ENCODE results near the gene TRIM27.
"Not testable (repeated sequence)": the region's sequence is repeated elsewhere in the genome, so short reads cannot be mapped to it uniquely, and the experiment has no call there.

The TRIM27 gene

DNA sequence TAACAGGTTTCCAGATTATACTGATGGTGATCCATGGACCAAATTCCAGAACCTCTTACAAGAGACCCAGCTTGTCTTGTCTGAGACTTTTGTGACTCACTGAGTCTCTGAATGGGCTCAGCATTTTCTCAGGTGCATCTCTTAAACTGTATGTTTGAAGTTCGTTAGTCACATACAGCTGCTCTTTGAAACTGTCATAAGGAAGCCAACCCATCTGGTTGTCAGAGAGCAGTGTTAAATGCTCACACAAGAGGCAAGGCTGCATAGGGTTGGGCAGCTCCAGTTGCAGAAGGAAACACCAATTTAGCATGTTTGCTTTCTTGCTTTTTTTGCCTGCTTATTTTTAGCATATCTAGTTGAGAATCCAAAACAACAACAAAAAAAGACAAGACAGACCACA, 47.1 kb downstream of the TRIM27 start:
- Histone ChIP-seq H3K27ac (replicated peaks) (no peak overlapping the region), H3K4me3 (replicated peaks; ENCODE audit: insufficient read depth, low read length) (no peak overlapping the region), H3K27me3 (ENCODE audit: insufficient read depth, poor library complexity, severe bottlenecking) (no peaks in the 10 kb centered on the region)
- DNase-seq (ENCODE audit: low read depth in 1 of 2, low spot score in 1 of 2), result no peak
- no peak for TF ChIP-seq GABPA (IDR thresholded peaks at IDR 0.05; ENCODE audit: low read depth)
- TF ChIP-seq, protein P1, sequence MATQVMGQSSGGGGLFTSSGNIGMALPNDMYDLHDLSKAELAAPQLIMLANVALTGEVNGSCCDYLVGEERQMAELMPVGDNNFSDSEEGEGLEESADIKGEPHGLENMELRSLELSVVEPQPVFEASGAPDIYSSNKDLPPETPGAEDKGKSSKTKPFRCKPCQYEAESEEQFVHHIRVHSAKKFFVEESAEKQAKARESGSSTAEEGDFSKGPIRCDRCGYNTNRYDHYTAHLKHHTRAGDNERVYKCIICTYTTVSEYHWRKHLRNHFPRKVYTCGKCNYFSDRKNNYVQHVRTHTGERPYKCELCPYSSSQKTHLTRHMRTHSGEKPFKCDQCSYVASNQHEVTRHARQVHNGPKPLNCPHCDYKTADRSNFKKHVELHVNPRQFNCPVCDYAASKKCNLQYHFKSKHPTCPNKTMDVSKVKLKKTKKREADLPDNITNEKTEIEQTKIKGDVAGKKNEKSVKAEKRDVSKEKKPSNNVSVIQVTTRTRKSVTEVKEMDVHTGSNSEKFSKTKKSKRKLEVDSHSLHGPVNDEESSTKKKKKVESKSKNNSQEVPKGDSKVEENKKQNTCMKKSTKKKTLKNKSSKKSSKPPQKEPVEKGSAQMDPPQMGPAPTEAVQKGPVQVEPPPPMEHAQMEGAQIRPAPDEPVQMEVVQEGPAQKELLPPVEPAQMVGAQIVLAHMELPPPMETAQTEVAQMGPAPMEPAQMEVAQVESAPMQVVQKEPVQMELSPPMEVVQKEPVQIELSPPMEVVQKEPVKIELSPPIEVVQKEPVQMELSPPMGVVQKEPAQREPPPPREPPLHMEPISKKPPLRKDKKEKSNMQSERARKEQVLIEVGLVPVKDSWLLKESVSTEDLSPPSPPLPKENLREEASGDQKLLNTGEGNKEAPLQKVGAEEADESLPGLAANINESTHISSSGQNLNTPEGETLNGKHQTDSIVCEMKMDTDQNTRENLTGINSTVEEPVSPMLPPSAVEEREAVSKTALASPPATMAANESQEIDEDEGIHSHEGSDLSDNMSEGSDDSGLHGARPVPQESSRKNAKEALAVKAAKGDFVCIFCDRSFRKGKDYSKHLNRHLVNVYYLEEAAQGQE (IDR thresholded peaks at IDR 0.05; ENCODE audit: insufficient replicate concordance, low read depth), result no peak
- no peak for TF ChIP-seq POLR2AphosphoS5 (IDR thresholded peaks at IDR 0.05; ENCODE audit: low read depth)
- TF ChIP-seq, protein P2, sequence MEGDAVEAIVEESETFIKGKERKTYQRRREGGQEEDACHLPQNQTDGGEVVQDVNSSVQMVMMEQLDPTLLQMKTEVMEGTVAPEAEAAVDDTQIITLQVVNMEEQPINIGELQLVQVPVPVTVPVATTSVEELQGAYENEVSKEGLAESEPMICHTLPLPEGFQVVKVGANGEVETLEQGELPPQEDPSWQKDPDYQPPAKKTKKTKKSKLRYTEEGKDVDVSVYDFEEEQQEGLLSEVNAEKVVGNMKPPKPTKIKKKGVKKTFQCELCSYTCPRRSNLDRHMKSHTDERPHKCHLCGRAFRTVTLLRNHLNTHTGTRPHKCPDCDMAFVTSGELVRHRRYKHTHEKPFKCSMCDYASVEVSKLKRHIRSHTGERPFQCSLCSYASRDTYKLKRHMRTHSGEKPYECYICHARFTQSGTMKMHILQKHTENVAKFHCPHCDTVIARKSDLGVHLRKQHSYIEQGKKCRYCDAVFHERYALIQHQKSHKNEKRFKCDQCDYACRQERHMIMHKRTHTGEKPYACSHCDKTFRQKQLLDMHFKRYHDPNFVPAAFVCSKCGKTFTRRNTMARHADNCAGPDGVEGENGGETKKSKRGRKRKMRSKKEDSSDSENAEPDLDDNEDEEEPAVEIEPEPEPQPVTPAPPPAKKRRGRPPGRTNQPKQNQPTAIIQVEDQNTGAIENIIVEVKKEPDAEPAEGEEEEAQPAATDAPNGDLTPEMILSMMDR (IDR thresholded peaks at IDR 0.05; ENCODE audit: insufficient read depth, low read length), result no peak
- TF ChIP-seq SPI1 (IDR thresholded peaks at IDR 0.05; ENCODE audit: borderline replicate concordance, low read depth), result no peak

DNA sequence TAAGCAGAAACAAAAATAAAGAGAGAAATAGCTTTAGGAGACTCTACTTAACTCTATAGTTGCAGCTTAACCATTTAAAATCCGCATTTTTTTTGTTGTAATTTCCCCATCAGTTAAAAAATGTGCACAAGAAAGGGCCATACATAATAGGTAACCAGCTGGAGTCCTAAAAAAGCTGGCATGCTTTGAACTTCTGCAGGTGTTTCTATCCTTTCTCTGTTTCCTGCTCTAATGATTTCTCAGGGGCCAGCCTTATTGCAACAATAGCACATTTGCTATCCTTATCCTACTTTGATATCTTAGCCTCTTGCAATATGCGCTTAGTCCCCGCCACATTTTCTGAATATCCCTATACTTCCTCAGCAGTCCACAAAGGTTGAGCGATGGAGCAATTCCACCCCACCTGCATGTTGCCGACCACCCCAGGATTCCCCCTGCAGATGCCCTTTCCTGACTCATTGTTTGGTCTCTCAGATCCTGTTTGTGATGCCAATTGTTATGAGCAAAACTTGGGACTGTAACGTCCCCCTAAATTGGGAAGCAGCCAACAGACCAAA, 48.5 kb downstream of the TRIM27 start:
- no peaks in the 10 kb centered on the region for H3K27me3 ChIP-seq (ENCODE audit: insufficient read depth, poor library complexity, severe bottlenecking)
- no peak overlapping the region for H3K4me3 ChIP-seq (replicated peaks; ENCODE audit: insufficient read depth, low read length)
- TF ChIP-seq SPI1 (IDR thresholded peaks at IDR 0.05; ENCODE audit: borderline replicate concordance, low read depth) (no peak), GABPA (IDR thresholded peaks at IDR 0.05; ENCODE audit: low read depth) (no peak), POLR2AphosphoS5 (IDR thresholded peaks at IDR 0.05; ENCODE audit: low read depth) (no peak)
- TF ChIP-seq, protein P2 (IDR thresholded peaks at IDR 0.05; ENCODE audit: insufficient read depth, low read length), result no peak
- TF ChIP-seq, protein P1 (IDR thresholded peaks at IDR 0.05; ENCODE audit: insufficient replicate concordance, low read depth), result no peak
- H3K27ac ChIP-seq (replicated peaks), result no peak overlapping the region
- DNase-seq (ENCODE audit: low read depth in 1 of 2, low spot score in 1 of 2), result no peak

DNA sequence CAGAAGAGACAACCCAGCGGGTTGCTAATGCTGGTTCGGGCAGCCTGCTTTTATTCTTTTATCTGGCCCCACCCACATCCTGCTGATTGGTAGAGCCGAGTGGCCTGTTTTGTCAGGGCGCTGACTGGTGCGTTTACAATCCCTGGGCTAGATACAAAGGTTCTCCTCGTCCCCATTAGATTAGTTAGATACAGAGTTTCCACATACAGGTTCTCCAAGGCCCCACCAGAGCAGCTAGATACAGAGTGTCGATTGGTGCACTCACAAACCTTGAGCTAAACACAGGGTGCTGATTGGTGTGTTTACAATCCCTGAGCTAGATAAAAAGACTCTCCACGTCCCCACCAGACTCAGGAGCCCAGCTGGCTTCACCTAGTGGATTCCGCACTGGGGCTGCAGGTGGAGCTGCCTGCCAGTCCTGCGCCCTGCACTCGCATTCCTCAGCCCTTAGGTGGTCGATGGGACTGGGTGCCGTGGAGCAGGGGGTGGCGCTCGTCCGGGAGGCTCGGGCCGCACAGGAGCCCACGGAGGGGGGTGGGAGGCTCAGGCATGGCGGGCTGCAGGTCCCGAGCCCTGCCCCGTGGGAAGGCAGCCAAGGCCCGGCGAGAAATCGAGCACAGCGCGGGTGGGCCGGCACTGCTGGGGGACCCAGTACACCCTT, 51.5 kb downstream of the TRIM27 start:
- H3K27me3 ChIP-seq (ENCODE audit: insufficient read depth, poor library complexity, severe bottlenecking); H3K27ac ChIP-seq (replicated peaks); H3K4me3 ChIP-seq (replicated peaks; ENCODE audit: insufficient read depth, low read length); DNase-seq (ENCODE audit: low read depth in 1 of 2, low spot score in 1 of 2): not testable (repeated sequence)

DNA sequence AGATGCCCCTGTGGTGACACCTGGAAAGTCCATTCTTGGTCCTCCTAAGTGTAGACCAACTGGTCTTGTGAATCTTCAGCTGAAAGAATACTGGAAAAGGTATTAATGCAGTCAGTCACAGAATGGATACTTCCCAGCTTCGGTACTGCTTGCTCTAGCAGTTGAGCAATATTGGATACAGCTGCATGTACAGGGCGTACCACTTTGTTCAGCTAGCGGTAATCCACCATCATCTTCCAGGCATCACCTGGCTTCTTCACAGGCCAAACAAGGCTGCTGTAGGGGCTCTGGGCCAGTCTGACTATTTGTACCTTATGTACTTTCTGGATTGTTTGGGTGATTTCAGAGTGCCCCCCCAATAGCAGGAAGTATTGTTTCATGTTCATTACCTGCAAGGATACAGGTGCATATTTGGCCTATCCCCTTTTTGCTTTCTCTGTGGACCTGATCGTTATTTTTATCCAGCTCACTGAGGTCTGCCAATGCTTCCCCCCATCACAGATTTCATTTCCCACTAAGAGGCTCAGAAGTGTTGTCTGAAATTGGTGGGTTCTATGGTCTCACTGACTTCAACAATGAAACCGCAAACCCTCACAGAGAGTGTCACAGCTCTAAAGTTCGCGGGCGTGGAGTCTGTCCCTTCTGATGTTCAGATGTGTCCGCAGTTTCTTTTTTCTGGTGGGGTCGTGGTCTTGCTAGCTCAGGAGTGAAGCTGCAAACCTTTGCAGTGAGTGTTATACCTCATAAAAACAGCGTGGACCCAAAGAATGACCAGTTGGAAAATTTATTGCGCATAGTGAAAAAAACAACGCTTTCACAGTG, 52.2 kb downstream of the TRIM27 start:
- H3K27ac ChIP-seq (replicated peaks), result no peak overlapping the region

More for the DNA sequence above, 52.2 kb downstream of the TRIM27 start:
- no peak for DNase-seq (ENCODE audit: low read depth in 1 of 2, low spot score in 1 of 2)
- Histone ChIP-seq H3K27me3 (ENCODE audit: insufficient read depth, poor library complexity, severe bottlenecking) (no peaks in the 10 kb centered on the region), H3K4me3 (replicated peaks; ENCODE audit: insufficient read depth, low read length) (no peak overlapping the region)
- TF ChIP-seq, protein P1 (IDR thresholded peaks at IDR 0.05; ENCODE audit: insufficient replicate concordance, low read depth), result no peak
- TF ChIP-seq SPI1 (IDR thresholded peaks at IDR 0.05; ENCODE audit: borderline replicate concordance, low read depth) (no peak), POLR2AphosphoS5 (IDR thresholded peaks at IDR 0.05; ENCODE audit: low read depth) (no peak), GABPA (IDR thresholded peaks at IDR 0.05; ENCODE audit: low read depth) (no peak)
- TF ChIP-seq, protein P2 (IDR thresholded peaks at IDR 0.05; ENCODE audit: insufficient read depth, low read length), result no peak
